SU-DHL-6 (cell line): Measurements from ENCODE around the gene GAB2.

Experiments
- H2AFZ ChIP-seq: fragments of 200-600 bp; sonication (generic); 2 replicates; pipeline ENCODE4 v1.6.1; 2014; ENCODE audit warnings: low read depth, mild to moderate bottlenecking, moderate library complexity, mixed read lengths, antibody characterized with exemption, low read length; ENCODE audit not compliant: severe bottlenecking
- H3F3A ChIP-seq: fragments of 200-600 bp; shearing (Covaris generic); 2 replicates; pipeline ENCODE4 v1.6.0; 2016; ENCODE audit warnings: antibody characterized with exemption, mild to moderate bottlenecking; ENCODE audit not compliant: insufficient read depth
- H3K27ac ChIP-seq: fragments of 200-600 bp; sonication (generic); 2 replicates; pipeline ENCODE4 v1.5.1; 2016; ENCODE audit warnings: low read depth, mild to moderate bottlenecking, low read length, moderate library complexity, mixed read lengths
- H3K27me3 ChIP-seq: fragments of 200-600 bp; sonication (generic), shearing (Covaris generic); 2 replicates; pipeline ENCODE4 v1.6.0; 2014; ENCODE audit warnings: mild to moderate bottlenecking, low read length
- H3K36me3 ChIP-seq: fragments of 200-600 bp; sonication (generic); 2 replicates; pipeline ENCODE4 v1.6.1; 2014; ENCODE audit warnings: mild to moderate bottlenecking, low read length, mixed read lengths
- H3K4me2 ChIP-seq: fragments of 300-600, 200-600 bp; shearing (Covaris generic), sonication (generic); 2 replicates; pipeline ENCODE4 v1.6.0; 2014; ENCODE audit warnings: low read length, low read depth, mild to moderate bottlenecking; ENCODE audit not compliant: poor library complexity, severe bottlenecking
- H3K4me3 ChIP-seq: fragments of 200-600 bp; sonication (generic); 2 replicates; pipeline ENCODE4 v1.5.1; 2014; ENCODE audit warnings: antibody characterized with exemption, low read length, mild to moderate bottlenecking, mixed read lengths; ENCODE audit not compliant: insufficient read depth, poor library complexity, severe bottlenecking
- H3K79me2 ChIP-seq: fragments of 200-600 bp; sonication (generic); 2 replicates; pipeline ENCODE4 v1.6.1; 2014; ENCODE audit warnings: mild to moderate bottlenecking, low read length, moderate library complexity; ENCODE audit not compliant: insufficient read depth
- H3K9ac ChIP-seq: fragments of 200-600 bp; sonication (generic); 2 replicates; pipeline ENCODE4 v1.7.0; 2014; ENCODE audit warnings: mild to moderate bottlenecking, low read length
- H3K9me2 ChIP-seq: fragments of 200-600 bp; sonication (generic); replicated peaks from 2 replicates; pipeline ENCODE4 v1.6.1; 2014; ENCODE audit warnings: low read length; ENCODE audit not compliant: insufficient read depth
- H3K9me3 ChIP-seq: fragments of 200-600 bp; sonication (generic); 2 replicates; pipeline ENCODE4 v1.6.1; 2014; ENCODE audit warnings: low read length, mixed read lengths; ENCODE audit not compliant: insufficient read depth
- H4K20me1 ChIP-seq: fragments of 200-600 bp; sonication (generic); 2 replicates; pipeline ENCODE4 v1.6.1; 2014; ENCODE audit warnings: low read depth, mild to moderate bottlenecking, antibody characterized with exemption, low read length, moderate library complexity, mixed read lengths
- CTCF ChIP-seq: fragments of 200-600 bp; sonication (generic); IDR thresholded peaks from one replicate; pipeline ENCODE4 v1.5.1; 2017; ENCODE audit warnings: antibody characterized with exemption, mild to moderate bottlenecking, low read length, moderate library complexity; ENCODE audit not compliant: insufficient read depth, poor library complexity, severe bottlenecking
- EZH2phosphoT487 ChIP-seq: fragments of 200-600 bp; sonication (generic), shearing (Covaris generic); conservative IDR thresholded peaks from 2 replicates; pipeline ENCODE4 v1.6.1; 2018; ENCODE audit warnings: mild to moderate bottlenecking, antibody characterized with exemption, low read length, moderate library complexity, mixed read lengths

The GAB2 gene

GRCh38 chr11:78255919-78256318, 161.7 kb downstream of the GAB2 start:
- no peaks in the 10 kb centered on the region for H4K20me1 ChIP-seq
- no peaks in the 10 kb centered on the region for H3K9me3 ChIP-seq
- H3K27me3 ChIP-seq, result no peaks in the 10 kb centered on the region
- no peak overlapping the region for H3K9ac ChIP-seq
- no peaks in the 10 kb centered on the region for H3F3A ChIP-seq
- no peak overlapping the region for H3K4me3 ChIP-seq
- no peaks in the 10 kb centered on the region for H3K9me2 ChIP-seq
- no peak overlapping the region for H3K27ac ChIP-seq
- H3K79me2 ChIP-seq, result no peaks in the 10 kb centered on the region
- no peak overlapping the region for H3K4me2 ChIP-seq
- H2AFZ ChIP-seq, result no peak overlapping the region
- H3K36me3 ChIP-seq, result no peaks in the 10 kb centered on the region
- TF ChIP-seq CTCF, result no peak

GRCh38 chr11:78254268-78254667, 163.4 kb downstream of the GAB2 start:
- no peak overlapping the region for H3K4me3 ChIP-seq
- no peak overlapping the region for H3K4me2 ChIP-seq
- H2AFZ ChIP-seq, result no peak overlapping the region
- H3K27ac ChIP-seq, result no peak overlapping the region
- H4K20me1 ChIP-seq, result no peaks in the 10 kb centered on the region
- no peaks in the 10 kb centered on the region for H3K36me3 ChIP-seq
- no peak overlapping the region for H3K9ac ChIP-seq
- TF ChIP-seq CTCF (no peak), EZH2phosphoT487 (no peak)
- no peaks in the 10 kb centered on the region for H3K27me3 ChIP-seq
- H3K9me2 ChIP-seq, result no peaks in the 10 kb centered on the region
- H3F3A ChIP-seq, result no peaks in the 10 kb centered on the region
- no peaks in the 10 kb centered on the region for H3K9me3 ChIP-seq
- no peaks in the 10 kb centered on the region for H3K79me2 ChIP-seq

- Histone ChIP-seq H3K79me2 (no peaks in the 10 kb centered on the region), H3K9ac (no peak overlapping the region), H3F3A (no peaks in the 10 kb centered on the region), H3K4me3 (no peak overlapping the region), H3K27me3 (no peaks in the 10 kb centered on the region), H2AFZ (no peak overlapping the region), H3K27ac (no peak overlapping the region), H4K20me1 (no peaks in the 10 kb centered on the region), H3K4me2 (no peak overlapping the region), H3K9me3 (no peaks in the 10 kb centered on the region), H3K36me3 (no peaks in the 10 kb centered on the region), H3K9me2 (no peaks in the 10 kb centered on the region)
- TF ChIP-seq EZH2phosphoT487, result no peak
These were observed 163.8 kb downstream of the GAB2 start for GRCh38 chr11:78253797-78254196.

GRCh38 chr11:78251083-78251775, 166.4 kb downstream of the GAB2 start:
- Histone ChIP-seq H4K20me1 (no peaks in the 10 kb centered on the region), H3K27me3 (no peaks in the 10 kb centered on the region)

More at GRCh38 chr11:78251083-78251775, 166.4 kb downstream of the GAB2 start:
- no peaks in the 10 kb centered on the region for H3K36me3 ChIP-seq
- H3K79me2 ChIP-seq, result no peaks in the 10 kb centered on the region
- no peaks in the 10 kb centered on the region for H3K9me2 ChIP-seq
- no peak overlapping the region for H3K27ac ChIP-seq
- H3F3A ChIP-seq, result no peaks in the 10 kb centered on the region
- H3K4me2 ChIP-seq, result no peak overlapping the region
- no peak overlapping the region for H3K4me3 ChIP-seq
- TF ChIP-seq CTCF (no peak), EZH2phosphoT487 (no peak)
- H2AFZ ChIP-seq, result no peak overlapping the region
- H3K9ac ChIP-seq, result no peak overlapping the region
- no peaks in the 10 kb centered on the region for H3K9me3 ChIP-seq
